ENCODE measurements around the gene VPS45. TPM values are rescaled to one million over a fixed set of nuclear protein-coding genes. Genes with fewer than 3 reads are reported as not detected.
A peak's percentile ranks its signal among the peaks of the same experiment; 100 is the strongest.

VPS45 gene
- polyA plus RNA-seq, 1 donor from 2014 or later: 174 TPM

DNA sequence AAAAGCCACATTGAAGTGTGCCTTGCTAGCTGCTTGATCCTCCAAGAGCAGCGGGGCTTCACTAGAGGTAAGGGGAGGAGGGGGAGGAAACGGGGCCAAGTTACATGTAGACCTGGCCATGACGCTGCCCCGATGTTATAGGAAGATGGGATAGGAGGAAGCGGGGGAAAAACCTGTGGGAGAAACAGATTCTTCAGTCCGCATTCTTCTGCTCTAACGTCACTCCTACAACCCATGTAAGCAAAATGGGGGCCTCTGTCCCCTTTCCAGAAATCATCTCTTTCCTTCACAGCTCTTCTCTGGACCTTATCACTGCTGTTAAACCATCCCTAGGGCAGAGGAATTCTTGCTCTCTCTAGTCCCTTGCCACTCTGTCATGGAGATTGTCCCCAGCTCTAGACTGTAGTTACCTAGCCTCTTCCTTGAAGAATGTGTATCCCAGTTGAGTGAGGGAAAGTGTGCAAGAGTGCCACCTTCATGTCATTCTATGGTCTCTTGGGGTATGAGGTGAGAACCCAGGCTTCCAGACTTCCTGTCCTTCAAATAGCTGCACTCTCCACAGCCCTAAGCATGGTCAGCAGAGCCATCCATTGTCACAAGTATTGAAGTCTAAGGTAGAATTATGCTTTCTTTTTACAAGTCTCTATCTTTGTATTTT, 93.5 kb downstream of the VPS45 start:
- H3K4me2 ChIP-seq (ENCODE audit: low read length): no peak overlapping the region
- H3K4me3 ChIP-seq (ENCODE audit: low read length): no peak overlapping the region
- no peak overlapping the region for H2AFZ ChIP-seq (ENCODE audit: low read depth, low read length)
- peaks cover 16% of the 10 kb centered on the region for H3F3A ChIP-seq (ENCODE audit: insufficient read depth, low read length, poor library complexity, severe bottlenecking)
- no peaks in the 10 kb centered on the region for H3K79me2 ChIP-seq (replicated peaks; ENCODE audit: insufficient read depth, low read length)
- no peaks in the 10 kb centered on the region for H3K27me3 ChIP-seq (ENCODE audit: insufficient read depth, low read depth, low read length)
- H3K27ac ChIP-seq (ENCODE audit: low read length): peak overlapping the region; percentile 99
- peaks cover 15% of the 10 kb centered on the region for H3K36me3 ChIP-seq (ENCODE audit: insufficient read depth, low read length)
- H3K9me2 ChIP-seq (ENCODE audit: insufficient read depth, low read length): no peaks in the 10 kb centered on the region
- H3K9ac ChIP-seq (ENCODE audit: low read length): no peak overlapping the region
- H4K20me1 ChIP-seq (ENCODE audit: insufficient read depth): no peaks in the 10 kb centered on the region
- no peaks in the 10 kb centered on the region for H3K9me3 ChIP-seq (ENCODE audit: low read length)
- TF ChIP-seq EP300 (conservative IDR thresholded peaks at IDR 0.05; ENCODE audit: poor library complexity, severe bottlenecking) (no peak), POLR2AphosphoS5 (IDR thresholded peaks at IDR 0.05) (peak; percentile 3)

DNA sequence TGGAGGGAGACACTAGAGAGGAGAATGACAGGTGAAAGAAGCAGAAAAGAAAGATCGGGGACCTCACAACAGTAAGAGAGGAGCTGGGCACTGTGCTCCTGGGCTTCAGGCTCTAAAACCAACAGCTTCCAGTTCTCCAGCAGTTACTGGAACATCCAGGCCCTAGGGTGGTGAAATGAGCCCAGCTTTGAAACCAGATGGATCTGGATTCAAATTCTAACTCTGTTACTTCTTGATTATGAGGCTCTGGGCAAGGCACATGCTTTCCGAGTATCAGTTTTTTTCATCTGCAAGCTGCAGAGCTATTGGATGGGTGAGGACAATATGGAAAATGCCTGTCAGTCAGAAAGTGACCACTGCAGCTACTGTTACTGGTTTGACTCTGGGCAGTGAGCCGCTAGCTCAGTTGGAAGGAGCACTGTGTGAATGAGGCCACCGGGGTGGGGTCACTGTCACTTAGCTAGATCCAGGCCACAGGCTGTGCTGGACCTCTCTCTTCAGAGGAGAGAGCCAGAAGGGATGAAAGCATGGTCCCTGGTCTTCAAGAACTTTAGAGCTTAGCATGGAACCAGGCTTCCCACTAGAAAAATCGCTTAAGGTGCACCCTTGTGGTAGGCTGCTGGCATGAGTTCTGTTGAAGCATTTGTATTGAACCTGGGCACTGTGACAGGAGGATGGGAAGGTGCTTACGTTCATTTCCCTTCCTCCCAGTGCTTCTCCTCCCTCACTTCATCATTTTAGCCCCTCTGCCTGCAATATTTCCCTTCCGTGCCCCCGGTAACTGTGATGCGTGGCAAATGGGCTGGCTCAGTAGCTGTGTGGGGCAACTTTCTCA, 94.4 kb downstream of the VPS45 start:
- H3K27me3 ChIP-seq (ENCODE audit: insufficient read depth, low read depth, low read length): no peaks in the 10 kb centered on the region
- no peaks in the 10 kb centered on the region for H3K79me2 ChIP-seq (replicated peaks; ENCODE audit: insufficient read depth, low read length)
- peak overlapping the region; percentile 89 for H3K9ac ChIP-seq (ENCODE audit: low read length)
- no peaks in the 10 kb centered on the region for H3K9me2 ChIP-seq (ENCODE audit: insufficient read depth, low read length)
- TF ChIP-seq SMC3 (conservative IDR thresholded peaks at IDR 0.05; ENCODE audit: poor library complexity): no peak
- TF ChIP-seq, protein P1, sequence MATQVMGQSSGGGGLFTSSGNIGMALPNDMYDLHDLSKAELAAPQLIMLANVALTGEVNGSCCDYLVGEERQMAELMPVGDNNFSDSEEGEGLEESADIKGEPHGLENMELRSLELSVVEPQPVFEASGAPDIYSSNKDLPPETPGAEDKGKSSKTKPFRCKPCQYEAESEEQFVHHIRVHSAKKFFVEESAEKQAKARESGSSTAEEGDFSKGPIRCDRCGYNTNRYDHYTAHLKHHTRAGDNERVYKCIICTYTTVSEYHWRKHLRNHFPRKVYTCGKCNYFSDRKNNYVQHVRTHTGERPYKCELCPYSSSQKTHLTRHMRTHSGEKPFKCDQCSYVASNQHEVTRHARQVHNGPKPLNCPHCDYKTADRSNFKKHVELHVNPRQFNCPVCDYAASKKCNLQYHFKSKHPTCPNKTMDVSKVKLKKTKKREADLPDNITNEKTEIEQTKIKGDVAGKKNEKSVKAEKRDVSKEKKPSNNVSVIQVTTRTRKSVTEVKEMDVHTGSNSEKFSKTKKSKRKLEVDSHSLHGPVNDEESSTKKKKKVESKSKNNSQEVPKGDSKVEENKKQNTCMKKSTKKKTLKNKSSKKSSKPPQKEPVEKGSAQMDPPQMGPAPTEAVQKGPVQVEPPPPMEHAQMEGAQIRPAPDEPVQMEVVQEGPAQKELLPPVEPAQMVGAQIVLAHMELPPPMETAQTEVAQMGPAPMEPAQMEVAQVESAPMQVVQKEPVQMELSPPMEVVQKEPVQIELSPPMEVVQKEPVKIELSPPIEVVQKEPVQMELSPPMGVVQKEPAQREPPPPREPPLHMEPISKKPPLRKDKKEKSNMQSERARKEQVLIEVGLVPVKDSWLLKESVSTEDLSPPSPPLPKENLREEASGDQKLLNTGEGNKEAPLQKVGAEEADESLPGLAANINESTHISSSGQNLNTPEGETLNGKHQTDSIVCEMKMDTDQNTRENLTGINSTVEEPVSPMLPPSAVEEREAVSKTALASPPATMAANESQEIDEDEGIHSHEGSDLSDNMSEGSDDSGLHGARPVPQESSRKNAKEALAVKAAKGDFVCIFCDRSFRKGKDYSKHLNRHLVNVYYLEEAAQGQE (IDR thresholded peaks at IDR 0.05; ENCODE audit: borderline replicate concordance): no peak
- TF ChIP-seq POLR2AphosphoS5 (IDR thresholded peaks at IDR 0.05): peak; percentile 4
- no peak for TF ChIP-seq EP300 (conservative IDR thresholded peaks at IDR 0.05; ENCODE audit: poor library complexity, severe bottlenecking)
- TF ChIP-seq, protein P2, sequence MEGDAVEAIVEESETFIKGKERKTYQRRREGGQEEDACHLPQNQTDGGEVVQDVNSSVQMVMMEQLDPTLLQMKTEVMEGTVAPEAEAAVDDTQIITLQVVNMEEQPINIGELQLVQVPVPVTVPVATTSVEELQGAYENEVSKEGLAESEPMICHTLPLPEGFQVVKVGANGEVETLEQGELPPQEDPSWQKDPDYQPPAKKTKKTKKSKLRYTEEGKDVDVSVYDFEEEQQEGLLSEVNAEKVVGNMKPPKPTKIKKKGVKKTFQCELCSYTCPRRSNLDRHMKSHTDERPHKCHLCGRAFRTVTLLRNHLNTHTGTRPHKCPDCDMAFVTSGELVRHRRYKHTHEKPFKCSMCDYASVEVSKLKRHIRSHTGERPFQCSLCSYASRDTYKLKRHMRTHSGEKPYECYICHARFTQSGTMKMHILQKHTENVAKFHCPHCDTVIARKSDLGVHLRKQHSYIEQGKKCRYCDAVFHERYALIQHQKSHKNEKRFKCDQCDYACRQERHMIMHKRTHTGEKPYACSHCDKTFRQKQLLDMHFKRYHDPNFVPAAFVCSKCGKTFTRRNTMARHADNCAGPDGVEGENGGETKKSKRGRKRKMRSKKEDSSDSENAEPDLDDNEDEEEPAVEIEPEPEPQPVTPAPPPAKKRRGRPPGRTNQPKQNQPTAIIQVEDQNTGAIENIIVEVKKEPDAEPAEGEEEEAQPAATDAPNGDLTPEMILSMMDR (IDR thresholded peaks at IDR 0.05; ENCODE audit: poor library complexity, severe bottlenecking): peak; percentile 17
- no peak for TF ChIP-seq EZH2 (IDR thresholded peaks at IDR 0.05; ENCODE audit: borderline replicate concordance, insufficient read depth, low read length, poor library complexity, severe bottlenecking)
- no peak for TF ChIP-seq MXI1 (conservative IDR thresholded peaks at IDR 0.05; ENCODE audit: poor library complexity, severe bottlenecking)
- TF ChIP-seq RAD21 (conservative IDR thresholded peaks at IDR 0.05): no peak
- no peak for TF ChIP-seq TAF1 (IDR thresholded peaks at IDR 0.05; ENCODE audit: low read depth)
- no peaks in the 10 kb centered on the region for H3K9me3 ChIP-seq (ENCODE audit: low read length)
- H3K36me3 ChIP-seq (ENCODE audit: insufficient read depth, low read length): peaks cover 11% of the 10 kb centered on the region
- H3F3A ChIP-seq (ENCODE audit: insufficient read depth, low read length, poor library complexity, severe bottlenecking): peaks cover 16% of the 10 kb centered on the region
- H3K27ac ChIP-seq (ENCODE audit: low read length): peak overlapping the region; percentile 99
- H2AFZ ChIP-seq (ENCODE audit: low read depth, low read length): no peak overlapping the region
- peak overlapping the region; percentile 59 for H3K4me3 ChIP-seq (ENCODE audit: low read length)
- peak overlapping the region; percentile 74 for H3K4me2 ChIP-seq (ENCODE audit: low read length)
- H4K20me1 ChIP-seq (ENCODE audit: insufficient read depth): no peaks in the 10 kb centered on the region

All from neural cell (in vitro differentiated cells).